Ovary (tissue), 3 donors: ENCODE measurements around the gene RPL3.

Experiments
- CTCF ChIP-seq, 3 donors: fragments of 450-650 bp in 2 of 3; fragments of 200-600 bp in 1 of 3; IDR thresholded peaks; one replicate each; pipeline versions ENCODE4 v1.5.1 to v1.8.0; 2016 to 2022; ENCODE audit warnings: antibody characterized with exemption in 3 of 3, mild to moderate bottlenecking in 1 of 3
- POLR2A ChIP-seq: fragments of 450-650 bp; IDR thresholded peaks from one replicate; pipeline ENCODE4 v1.6.1; 2017; ENCODE audit warnings: antibody characterized with exemption, mild to moderate bottlenecking, moderate library complexity
- donor health status: DM: no; HTN: no; CAD: no.

GRCh38 chr22:39359659-39360195 is 40.3 kb upstream of the RPL3 start:
- TF ChIP-seq CTCF (IDR thresholded peaks at IDR 0.05) (no peak), POLR2A (no peak)
